ENCODE measurements around the gene ALG12.

- TF ChIP-seq CTCF (conservative IDR thresholded peaks at IDR 0.05; ENCODE audit: low read length) = no peak
- no peak for TF ChIP-seq EZH2phosphoT487 (IDR thresholded peaks at IDR 0.05; ENCODE audit: borderline replicate concordance, low read depth, low read length)
Observed at GRCh38 chr22:49914256-49914655, 4.0 kb downstream of the ALG12 start.

Data from OCI-LY7 (cell line).